CD4-positive, alpha-beta T cell (primary cell): ENCODE measurements around the gene TTLL11. TPM values are rescaled to one million over a fixed set of nuclear protein-coding genes. Genes with fewer than 3 reads are reported as not detected.

Source experiments
- ATAC-seq: fragments of 200-7000 bp; cut with Tn5 transposase; one replicate; pipeline ENCODE4 v1.10.0; 2022; ENCODE audit warnings: mild to moderate bottlenecking; ENCODE audit not compliant: poor library complexity
- CTCF ChIA-PET: fragments of 350-600 bp; sonication (Branson Sonifier 250); formaldehyde crosslinking; loops from one replicate; lab custom pipeline; 2021; ENCODE audit warnings: antibody characterized with exemption, inconsistent platforms; lab: Charles Lee
- POLR2A ChIA-PET: fragments of 350-600 bp; sonication (Branson Sonifier 250); formaldehyde crosslinking; loops from one replicate; lab custom pipeline; 2021; ENCODE audit warnings: antibody characterized with exemption, inconsistent platforms; lab: Charles Lee
- DNase-seq, 14 experiments: peaks; one replicate each; pipeline ENCODE4 v3.0.0-alpha.2; 2013 to 2020; ENCODE audit warnings: mixed read lengths in 2 of 14
- H3K27ac ChIP-seq, 2 donors: one replicate each; pipeline versions ENCODE4 v1.5.1 to v1.7.0; 2013; ENCODE audit warnings: low read length in 2 of 2, low read depth in 1 of 2, mild to moderate bottlenecking in 1 of 2
- H3K27me3 ChIP-seq, 2 experiments: 1 replicate in 1 of 2; 2 replicates in 1 of 2; pipeline versions ENCODE4 v1.6.1 to v1.7.0; 2013; ENCODE audit warnings: low read length in 2 of 2, control low read depth in 1 of 2, mild to moderate bottlenecking in 1 of 2, moderate library complexity in 1 of 2; ENCODE audit not compliant: insufficient read depth in 2 of 2, control insufficient read depth in 1 of 2
- H3K36me3 ChIP-seq: one replicate; pipeline ENCODE4 v1.6.1; 2013; ENCODE audit warnings: low read length, control low read depth; ENCODE audit not compliant: insufficient read depth
- H3K4me1 ChIP-seq: one replicate; pipeline ENCODE4 v1.6.1; 2013; ENCODE audit warnings: low read length, control low read depth; ENCODE audit not compliant: insufficient read depth
- H3K4me3 ChIP-seq: one replicate; pipeline ENCODE4 v1.5.1; 2013; ENCODE audit warnings: mild to moderate bottlenecking, low read length, moderate library complexity
- H3K9me3 ChIP-seq, 2 experiments: 1 replicate in 1 of 2; 2 replicates in 1 of 2; pipeline versions ENCODE4 v1.6.1 to v1.7.0; 2013; ENCODE audit warnings: low read length in 2 of 2, mild to moderate bottlenecking in 2 of 2, control low read depth in 1 of 2, moderate library complexity in 1 of 2; ENCODE audit not compliant: control insufficient read depth in 1 of 2, insufficient read depth in 1 of 2
- H3K27ac Mint-ChIP-seq: one replicate; pipeline ENCODE4 v1.8.0; 2020; ENCODE audit warnings: mixed read lengths
- H3K27me3 Mint-ChIP-seq: one replicate; pipeline ENCODE4 v1.8.0; 2021; ENCODE audit warnings: mixed read lengths
- H3K36me3 Mint-ChIP-seq: one replicate; pipeline ENCODE4 v1.8.0; 2021; ENCODE audit warnings: low read depth, mixed read lengths
- H3K4me1 Mint-ChIP-seq: one replicate; pipeline ENCODE4 v1.8.0; 2021; ENCODE audit warnings: low read depth, mixed read lengths
- H3K4me3 Mint-ChIP-seq: one replicate; pipeline ENCODE4 v1.8.0; 2020; ENCODE audit warnings: mild to moderate bottlenecking, mixed read lengths
- H3K9me3 Mint-ChIP-seq: one replicate; pipeline ENCODE4 v1.8.0; 2020; ENCODE audit warnings: mixed read lengths
- CTCF ChIP-seq: fragments of 200-600 bp; IDR thresholded peaks from one replicate; pipeline ENCODE4 v1.8.0; 2022; ENCODE audit warnings: antibody characterized with exemption, mild to moderate bottlenecking
- intact Hi-C, 2 experiments: fragments of 100-400 bp; cut with DNase I in 1 of 2; cut with micrococcal nuclease in 1 of 2; formaldehyde crosslinking; loops; one replicate each; pipeline versions ENCODE4 v1.15.1 to v1.9.0; 2023 to 2025; cut with DNase I, micrococcal nuclease
- total RNA-seq, 174 experiments: library from RNA in 2 of 174; stranded (reverse) in 2 of 174; gene quantifications; one replicate each; pipeline ENCODE4 v1.2.3 and lab custom pipeline; 2021 to 2026

Gene TTLL11
- total RNA-seq, 2 experiments from 2014 or later: 1.6 to 2.3 TPM

GRCh38 chr9:122016309-122016708 lies 76.8 kb downstream of the TTLL11 start:
- ATAC-seq: no peak
- Histone ChIP-seq H3K36me3 (no peaks in the 10 kb centered on the region), H3K4me1 (no peaks in the 10 kb centered on the region), H3K27ac (no peak overlapping the region), H3K9me3 (no peaks in the 10 kb centered on the region), H3K27me3 (no peaks in the 10 kb centered on the region), H3K4me3 (no peak overlapping the region)
- Mint-ChIP-seq H3K4me3 (no peak overlapping the region), H3K9me3 (no peaks in the 10 kb centered on the region), H3K27ac (no peak overlapping the region), H3K27me3 (no peaks in the 10 kb centered on the region), H3K4me1 (no peaks in the 10 kb centered on the region), H3K36me3 (peaks cover 6% of the 10 kb centered on the region)
- no peak for DNase-seq
- POLR2A ChIA-PET: no interaction called here
- CTCF ChIA-PET: no interaction called here
- intact Hi-C loops: no loop called here
- no peak for TF ChIP-seq CTCF

GRCh38 chr9:122015170-122015821 lies 77.8 kb downstream of the TTLL11 start:
- Mint-ChIP-seq H3K4me3 (no peak overlapping the region), H3K4me1 (no peaks in the 10 kb centered on the region), H3K36me3 (peaks cover 6% of the 10 kb centered on the region), H3K27ac (no peak overlapping the region), H3K27me3 (no peaks in the 10 kb centered on the region), H3K9me3 (no peaks in the 10 kb centered on the region)
- no peak for ATAC-seq
- DNase-seq: no peak
- Histone ChIP-seq H3K4me1 (no peaks in the 10 kb centered on the region), H3K27ac (no peak overlapping the region), H3K27me3 (no peaks in the 10 kb centered on the region), H3K4me3 (no peak overlapping the region), H3K36me3 (no peaks in the 10 kb centered on the region), H3K9me3 (no peaks in the 10 kb centered on the region)
- intact Hi-C loops: no loop called here
- CTCF ChIA-PET: no interaction called here
- no peak for TF ChIP-seq CTCF
- POLR2A ChIA-PET: no interaction called here

GRCh38 chr9:122011818-122012498 lies 81.2 kb downstream of the TTLL11 start:
- H3K4me3 Mint-ChIP-seq: no peak overlapping the region

More at GRCh38 chr9:122011818-122012498, 81.2 kb downstream of the TTLL11 start:
- H3K4me3 ChIP-seq: no peak overlapping the region
- H3K27me3 Mint-ChIP-seq: no peaks in the 10 kb centered on the region
- DNase-seq (no peak), ATAC-seq (no peak)
- CTCF ChIA-PET: no interaction called here
- no peaks in the 10 kb centered on the region for H3K9me3 ChIP-seq
- H3K27me3 ChIP-seq: no peaks in the 10 kb centered on the region
- intact Hi-C loops: no loop called here
- H3K4me1 Mint-ChIP-seq: no peaks in the 10 kb centered on the region
- no peak overlapping the region for H3K27ac ChIP-seq
- H3K36me3 ChIP-seq: no peaks in the 10 kb centered on the region
- TF ChIP-seq CTCF: no peak
- no peaks in the 10 kb centered on the region for H3K9me3 Mint-ChIP-seq
- H3K36me3 Mint-ChIP-seq: peaks cover 6% of the 10 kb centered on the region
- POLR2A ChIA-PET: no interaction called here
- no peaks in the 10 kb centered on the region for H3K4me1 ChIP-seq
- no peak overlapping the region for H3K27ac Mint-ChIP-seq
